Prostate gland (tissue), 2 donors: ENCODE results near the gene RNF168.

Source experiments
- POLR2A ChIP-seq: fragments of 450-650 bp; IDR thresholded peaks from one replicate; pipeline ENCODE4 v1.6.1; 2016; ENCODE audit warnings: antibody characterized with exemption, mild to moderate bottlenecking
- TF ChIP-seq, protein P1 (sequence below), 4 experiments: fragments of 200-600 bp in 2 of 4; fragments of 450-650 bp in 2 of 4; sonication (generic) in 2 of 4; IDR thresholded peaks; 1 replicate in 3 of 4; 2 replicates in 1 of 4; pipeline ENCODE4 v1.5.1; 2016 to 2019; ENCODE audit warnings: antibody characterized with exemption in 4 of 4, mild to moderate bottlenecking in 2 of 4, moderate library complexity in 2 of 4

DNA sequence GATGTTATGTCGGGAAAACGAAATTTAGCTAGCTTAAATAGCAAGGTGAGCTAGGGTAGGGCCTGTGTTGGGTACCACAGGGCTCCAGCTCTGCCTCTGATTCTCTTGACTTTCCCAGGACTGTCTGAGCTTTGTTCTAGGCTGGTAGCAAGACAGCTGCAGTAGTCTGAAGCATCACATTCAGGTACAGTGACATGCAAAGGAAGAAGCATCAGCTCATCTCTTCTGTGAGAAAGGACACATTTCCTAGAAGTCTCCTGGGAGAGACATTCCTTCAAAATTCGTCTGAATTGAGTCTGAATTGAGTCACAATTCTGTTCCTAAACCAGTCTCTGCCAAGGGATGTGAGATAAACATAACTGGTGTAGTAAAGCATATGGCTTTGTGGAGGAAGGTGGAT, 62.9 kb downstream of the RNF168 start:
- TF ChIP-seq, protein P1, sequence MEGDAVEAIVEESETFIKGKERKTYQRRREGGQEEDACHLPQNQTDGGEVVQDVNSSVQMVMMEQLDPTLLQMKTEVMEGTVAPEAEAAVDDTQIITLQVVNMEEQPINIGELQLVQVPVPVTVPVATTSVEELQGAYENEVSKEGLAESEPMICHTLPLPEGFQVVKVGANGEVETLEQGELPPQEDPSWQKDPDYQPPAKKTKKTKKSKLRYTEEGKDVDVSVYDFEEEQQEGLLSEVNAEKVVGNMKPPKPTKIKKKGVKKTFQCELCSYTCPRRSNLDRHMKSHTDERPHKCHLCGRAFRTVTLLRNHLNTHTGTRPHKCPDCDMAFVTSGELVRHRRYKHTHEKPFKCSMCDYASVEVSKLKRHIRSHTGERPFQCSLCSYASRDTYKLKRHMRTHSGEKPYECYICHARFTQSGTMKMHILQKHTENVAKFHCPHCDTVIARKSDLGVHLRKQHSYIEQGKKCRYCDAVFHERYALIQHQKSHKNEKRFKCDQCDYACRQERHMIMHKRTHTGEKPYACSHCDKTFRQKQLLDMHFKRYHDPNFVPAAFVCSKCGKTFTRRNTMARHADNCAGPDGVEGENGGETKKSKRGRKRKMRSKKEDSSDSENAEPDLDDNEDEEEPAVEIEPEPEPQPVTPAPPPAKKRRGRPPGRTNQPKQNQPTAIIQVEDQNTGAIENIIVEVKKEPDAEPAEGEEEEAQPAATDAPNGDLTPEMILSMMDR (IDR thresholded peaks at IDR 0.05), result no peak
- TF ChIP-seq POLR2A, result no peak
